Neuronal stem cell (in vitro differentiated cells): ENCODE data around the gene AFF3.

Experiments used
- DNase-seq: peaks from one replicate; pipeline ENCODE4 v3.0.0-alpha.2; 2013; ENCODE audit warnings: low spot score
- H2AFZ ChIP-seq: one replicate; pipeline ENCODE4 v1.6.1; 2013; ENCODE audit warnings: mild to moderate bottlenecking, low read length, inconsistent platforms
- H2AK5ac ChIP-seq: 2 replicates; pipeline ENCODE4 v1.6.1; 2013; ENCODE audit warnings: low read depth, mild to moderate bottlenecking, inconsistent platforms, low read length, moderate library complexity, mixed read lengths
- H2BK120ac ChIP-seq: 2 replicates; pipeline ENCODE4 v1.6.1; 2013; ENCODE audit warnings: low read depth, mild to moderate bottlenecking, inconsistent platforms, low read length, moderate library complexity, mixed read lengths
- H2BK12ac ChIP-seq: one replicate; pipeline ENCODE4 v1.6.1; 2013; ENCODE audit warnings: low read length, inconsistent platforms
- H2BK15ac ChIP-seq: 2 replicates; pipeline ENCODE4 v1.6.1; 2013; ENCODE audit warnings: mild to moderate bottlenecking, low read length, inconsistent platforms, mixed read lengths
- H2BK5ac ChIP-seq: one replicate; pipeline ENCODE4 v1.6.1; 2013; ENCODE audit warnings: inconsistent platforms, mild to moderate bottlenecking, low read length, moderate library complexity
- H3K14ac ChIP-seq: one replicate; pipeline ENCODE4 v1.6.1; 2013; ENCODE audit warnings: low read length, inconsistent platforms
- H3K18ac ChIP-seq: 2 replicates; pipeline ENCODE4 v1.6.1; 2013; ENCODE audit warnings: low read length, inconsistent platforms
- H3K23ac ChIP-seq: 2 replicates; pipeline ENCODE4 v1.6.1; 2013; ENCODE audit warnings: low read depth, mild to moderate bottlenecking, mixed read lengths, low read length, inconsistent platforms; ENCODE audit not compliant: poor library complexity
- H3K27ac ChIP-seq: replicated peaks from 3 replicates; pipeline ENCODE4 v1.5.1; 2013; ENCODE audit warnings: low read length, inconsistent platforms
- H3K27me3 ChIP-seq, 3 experiments: 2 replicates each; pipeline ENCODE4 v1.6.1; 2013; ENCODE audit warnings: low read length in 3 of 3, mild to moderate bottlenecking in 2 of 3, inconsistent platforms in 1 of 3, low read depth in 1 of 3, mixed read lengths in 1 of 3, moderate library complexity in 1 of 3; ENCODE audit not compliant: control insufficient read depth in 3 of 3, insufficient read depth in 3 of 3
- H3K36me3 ChIP-seq, 2 donors: replicated peaks in 1 of 2; 2 replicates each; pipeline ENCODE4 v1.6.1; 2013; ENCODE audit warnings: low read length in 2 of 2; ENCODE audit not compliant: control insufficient read depth in 2 of 2, insufficient read depth in 2 of 2
- H3K4ac ChIP-seq: 2 replicates; pipeline ENCODE4 v1.6.1; 2013; ENCODE audit warnings: inconsistent platforms, mild to moderate bottlenecking, low read length, moderate library complexity
- H3K4me1 ChIP-seq, 2 donors: 1 replicate in 1 of 2; 2 replicates in 1 of 2; pipeline ENCODE4 v1.6.1; 2013; ENCODE audit warnings: low read length in 2 of 2, low read depth in 1 of 2; ENCODE audit not compliant: control insufficient read depth in 2 of 2, insufficient read depth in 1 of 2
- H3K4me2 ChIP-seq: one replicate; pipeline ENCODE4 v1.6.1; 2013; ENCODE audit warnings: mild to moderate bottlenecking, low read length, inconsistent platforms; ENCODE audit not compliant: insufficient read depth, poor library complexity, severe bottlenecking
- H3K4me3 ChIP-seq, 2 donors: 2 replicates each; pipeline ENCODE4 v1.5.1; 2013; ENCODE audit warnings: low read length in 2 of 2, mild to moderate bottlenecking in 2 of 2, inconsistent platforms in 1 of 2, moderate library complexity in 1 of 2
- H3K79me1 ChIP-seq: one replicate; pipeline ENCODE4 v1.6.1; 2013; ENCODE audit warnings: low read depth, mild to moderate bottlenecking, inconsistent platforms, low read length, moderate library complexity
- H3K9ac ChIP-seq: one replicate; pipeline ENCODE4 v1.6.1; 2013; ENCODE audit warnings: mild to moderate bottlenecking, low read depth, low read length, inconsistent platforms; ENCODE audit not compliant: poor library complexity
- H3K9me3 ChIP-seq, 2 donors: replicated peaks in 1 of 2; 2 replicates each; pipeline versions ENCODE3 to v1.6.1; 2013; ENCODE audit warnings: low read length in 2 of 2, mild to moderate bottlenecking in 2 of 2, inconsistent platforms in 1 of 2, low read depth in 1 of 2, mixed read lengths in 1 of 2, moderate library complexity in 1 of 2; ENCODE audit not compliant: control insufficient read depth in 2 of 2, insufficient read depth in 1 of 2
- H4K8ac ChIP-seq: one replicate; pipeline ENCODE4 v1.6.1; 2013; ENCODE audit warnings: low read depth, mild to moderate bottlenecking, inconsistent platforms, low read length, moderate library complexity
- H4K91ac ChIP-seq: one replicate; pipeline ENCODE4 v1.6.1; 2013; ENCODE audit warnings: low read length, low read depth, mild to moderate bottlenecking, inconsistent platforms; ENCODE audit not compliant: poor library complexity
- WGBS, 2 donors: extraction: QIAGEN DNeasy Blood & Tissue Kit; methylation state at CpG; one replicate each; pipeline ENCODE4 v1.1.7; 2013; ENCODE audit warnings: missing lambda C conversion rate in 2 of 2, mixed read lengths in 1 of 2; ENCODE audit not compliant: insufficient read length in 2 of 2, insufficient replicate concordance in 1 of 2; ENCODE audit errors: extremely low coverage in 2 of 2; 5-methylcytosine and 5-hydroxymethylcytosine counted together

Gene AFF3

DNA sequence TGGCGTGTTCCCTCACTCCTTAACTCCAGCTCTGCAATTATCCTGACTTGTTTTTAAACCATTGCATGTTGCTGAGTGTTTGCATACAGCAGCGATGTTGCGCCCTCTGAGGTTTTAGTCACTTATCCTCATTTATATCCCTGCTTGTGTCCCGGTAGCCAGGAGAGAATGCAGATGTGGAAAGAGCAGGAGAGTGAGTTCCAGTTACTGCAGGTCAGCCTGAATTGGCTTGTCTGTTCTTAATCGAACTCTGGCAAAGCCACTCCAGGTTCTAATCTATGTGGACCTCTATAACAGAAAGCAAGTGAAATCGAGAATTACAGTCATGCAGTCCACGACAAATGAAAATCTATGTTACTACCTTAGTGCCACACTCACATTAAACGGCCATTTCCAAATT lies 357.4 kb downstream of the AFF3 start:
- Histone ChIP-seq H2AK5ac (no peak overlapping the region), H3K4ac (no peak overlapping the region), H3K36me3 (no peaks in the 10 kb centered on the region), H2BK12ac (no peak overlapping the region), H3K9ac (no peak overlapping the region), H3K4me2 (no peak overlapping the region), H2BK5ac (no peak overlapping the region), H3K23ac (no peak overlapping the region), H4K8ac (no peak overlapping the region), H3K4me1 (no peaks in the 10 kb centered on the region), H3K27me3 (no peaks in the 10 kb centered on the region), H4K91ac (no peak overlapping the region), H2BK120ac (no peak overlapping the region), H3K9me3 (no peaks in the 10 kb centered on the region), H2AFZ (no peak overlapping the region), H3K4me3 (no peak overlapping the region), H3K79me1 (no peaks in the 10 kb centered on the region), H2BK15ac (no peak overlapping the region), H3K27ac (no peak overlapping the region), H3K14ac (no peak overlapping the region), H3K18ac (no peak overlapping the region)
- no CpG with 5 or more reads among the region's 8 CpGs for WGBS, 2 donors
- no peak for DNase-seq

DNA sequence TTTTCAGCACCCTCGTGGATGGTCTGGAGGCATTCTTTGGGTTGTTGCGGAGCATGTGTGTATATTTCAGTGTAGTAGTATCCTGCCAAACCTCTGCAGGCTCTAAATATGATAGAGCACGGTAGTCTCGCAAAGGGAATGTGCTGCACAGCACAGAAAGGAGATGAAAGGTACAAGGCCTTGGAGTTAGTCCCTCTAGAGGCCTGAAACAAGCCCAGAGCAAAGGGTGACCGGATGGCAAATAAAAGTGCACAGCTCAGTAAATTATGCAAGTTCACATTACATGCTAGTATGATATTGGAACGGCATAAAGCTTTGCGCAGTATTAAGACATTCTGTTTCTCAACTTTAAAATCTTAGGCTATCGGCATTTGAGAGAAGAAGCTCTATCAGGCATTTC lies 358.1 kb downstream of the AFF3 start:
- WGBS, 2 donors: no CpG with 5 or more reads among the region's 8 CpGs
- no peak overlapping the region for H3K4ac ChIP-seq

DNA sequence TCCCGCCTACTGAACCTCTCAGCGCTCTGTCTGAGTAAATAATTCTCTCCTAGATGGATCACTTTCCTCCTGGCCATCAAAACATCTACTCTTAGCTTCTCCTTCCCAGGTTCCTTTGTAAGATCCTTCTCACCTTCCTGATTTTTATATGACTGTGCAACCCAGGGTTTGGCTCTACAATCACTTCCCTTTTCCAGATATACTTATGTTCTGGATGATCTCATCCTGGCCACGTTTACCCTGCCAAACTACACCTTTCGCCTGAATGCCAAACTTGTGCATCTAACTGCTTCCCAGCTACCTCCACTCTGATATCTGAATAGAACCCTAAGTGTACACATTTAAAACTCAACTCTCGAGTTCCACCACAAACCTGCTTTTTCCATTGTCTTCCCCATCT lies 362.1 kb downstream of the AFF3 start:
- no CpG with 5 or more reads among the region's 5 CpGs for WGBS, 2 donors
- Histone ChIP-seq H3K23ac (no peak overlapping the region), H4K8ac (no peak overlapping the region), H3K18ac (no peak overlapping the region), H2BK12ac (no peak overlapping the region), H2BK120ac (no peak overlapping the region), H3K4me2 (no peak overlapping the region), H3K4ac (no peak overlapping the region), H2BK15ac (no peak overlapping the region), H3K27me3 (no peaks in the 10 kb centered on the region), H3K4me1 (no peaks in the 10 kb centered on the region), H2AK5ac (no peak overlapping the region), H3K36me3 (no peaks in the 10 kb centered on the region), H3K9ac (no peak overlapping the region), H2AFZ (no peak overlapping the region), H4K91ac (no peak overlapping the region), H3K27ac (no peak overlapping the region), H3K4me3 (no peak overlapping the region), H2BK5ac (no peak overlapping the region), H3K14ac (no peak overlapping the region), H3K79me1 (no peaks in the 10 kb centered on the region), H3K9me3 (peaks cover 3 to 5% of the 10 kb centered on the region in 2 donors)
- no peak for DNase-seq

More for the DNA sequence above, 358.1 kb downstream of the AFF3 start:
- Histone ChIP-seq H3K27me3 (no peaks in the 10 kb centered on the region), H2BK120ac (no peak overlapping the region), H3K79me1 (no peaks in the 10 kb centered on the region), H3K4me3 (no peak overlapping the region), H3K36me3 (no peaks in the 10 kb centered on the region), H3K9ac (no peak overlapping the region), H2AK5ac (no peak overlapping the region), H3K9me3 (no peaks in the 10 kb centered on the region), H2AFZ (no peak overlapping the region), H2BK12ac (no peak overlapping the region), H4K8ac (no peak overlapping the region), H3K14ac (no peak overlapping the region), H3K27ac (no peak overlapping the region), H2BK15ac (no peak overlapping the region), H3K4me1 (no peaks in the 10 kb centered on the region), H2BK5ac (no peak overlapping the region), H3K18ac (peak overlapping the region; percentile 17), H3K23ac (no peak overlapping the region), H3K4me2 (no peak overlapping the region), H4K91ac (no peak overlapping the region)
- no peak for DNase-seq

DNA sequence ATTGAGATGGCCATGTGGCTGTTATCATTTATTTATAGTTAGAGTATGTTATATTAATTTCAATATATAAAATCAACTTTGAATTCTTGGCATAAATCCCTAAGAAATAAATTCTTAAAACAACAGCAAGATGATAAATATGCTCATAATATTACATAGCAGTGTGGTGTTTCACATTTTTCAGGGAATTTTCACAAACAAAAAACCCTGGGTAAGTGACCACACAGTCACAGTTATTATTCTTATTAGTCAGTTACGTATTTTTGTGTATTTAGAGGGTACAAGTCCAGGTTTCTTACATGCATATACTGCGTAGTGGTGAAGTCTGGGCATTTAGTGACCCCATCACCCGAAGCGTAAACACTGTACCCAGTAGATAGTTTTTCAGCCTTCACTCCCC lies 363.1 kb downstream of the AFF3 start:
- H2BK120ac ChIP-seq: no peak overlapping the region
- no peak overlapping the region for H3K18ac ChIP-seq
- H3K9ac ChIP-seq: no peak overlapping the region
- H3K4me1 ChIP-seq: no peaks in the 10 kb centered on the region
- no peak overlapping the region for H3K23ac ChIP-seq
- H3K14ac ChIP-seq: no peak overlapping the region
- no peak overlapping the region for H3K4ac ChIP-seq
- no peak overlapping the region for H2BK5ac ChIP-seq
- no peaks in the 10 kb centered on the region for H3K27me3 ChIP-seq
- no peak for DNase-seq
- no peak overlapping the region for H2BK12ac ChIP-seq
- no peak overlapping the region for H2AK5ac ChIP-seq
- H2BK15ac ChIP-seq: no peak overlapping the region
- H3K4me2 ChIP-seq: no peak overlapping the region
- H3K79me1 ChIP-seq: no peaks in the 10 kb centered on the region
- no CpG with 5 or more reads among the region's 4 CpGs for WGBS, 2 donors
- no peak overlapping the region for H2AFZ ChIP-seq
- H4K8ac ChIP-seq: no peak overlapping the region
- H3K36me3 ChIP-seq: no peaks in the 10 kb centered on the region
- no peak overlapping the region for H3K4me3 ChIP-seq
- no peak overlapping the region for H3K27ac ChIP-seq
- H4K91ac ChIP-seq: no peak overlapping the region
- H3K9me3 ChIP-seq: peaks cover 3 to 5% of the 10 kb centered on the region in 2 donors
